K562 (cell line): ENCODE results near the gene GCH1. TPM values are rescaled to one million over a fixed set of nuclear protein-coding genes. Genes with fewer than 3 reads are reported as not detected.

Experiments used
- ATAC-seq: fragments of 200-7000 bp; cut with Tn5 transposase; 3 replicates; pipeline ENCODE4 v1.9.1; 2020; ENCODE audit warnings: moderate library complexity
- BruUV-seq: library from RNA; stranded (reverse); fragments of 400-500 nt; replicated peaks from 2 replicates; lab custom pipeline; 2021; lab: Mats Ljungman, UMichigan
- CTCF ChIA-PET: fragments of 300-600 bp; formaldehyde crosslinking; extraction: SDS; loops from one replicate; lab custom pipeline; 2021; ENCODE audit warnings: low intra/inter-chr PET ratio; lab: Yijun Ruan, JAX
- POLR2A ChIA-PET: fragments of 300-600, 350-650 bp; sonication (Branson Sonifier 250); formaldehyde crosslinking; extraction: SDS; loops from one replicate; lab custom pipeline; 2021; ENCODE audit warnings: antibody characterized with exemption, inconsistent platforms; lab: Yijun Ruan, JAX
- DNase-seq, 4 experiments: peaks; one replicate each; pipeline versions ENCODE4 v3.0.0 to v3.0.0-alpha.2; 2011 to 2018; ENCODE audit warnings: low spot score in 3 of 4, mixed read lengths in 3 of 4; ENCODE audit errors: extremely low read depth in 1 of 4
- FAIRE-seq: peaks from 2 replicates; lab custom pipeline; 2011; peaks lifted over from hg19 to GRCh38; lab: Jason Lieb, UNC
- H2AFZ ChIP-seq: 2 replicates; pipeline ENCODE4 v1.6.0; 2011; ENCODE audit warnings: low read depth, low read length, control low read depth, inconsistent platforms
- H3K27ac ChIP-seq: fragments of 200-600 bp; 3 replicates; pipeline ENCODE4 v1.8.0; 2011; ENCODE audit warnings: low read depth, mild to moderate bottlenecking, control low read depth, inconsistent platforms, low read length, moderate library complexity, mixed read lengths; ENCODE audit errors: extremely low read depth
- H3K27me3 ChIP-seq, 2 experiments: fragments of 300-600 bp in 1 of 2; 2 replicates in 1 of 2; 3 replicates in 1 of 2; pipeline versions ENCODE4 v1.6.0 to v1.8.0; 2011; ENCODE audit warnings: inconsistent platforms in 2 of 2, low read length in 2 of 2, mild to moderate bottlenecking in 1 of 2, mixed read lengths in 1 of 2, moderate library complexity in 1 of 2; ENCODE audit not compliant: control insufficient read depth in 2 of 2, insufficient read depth in 2 of 2
- H3K36me3 ChIP-seq: fragments of 300-600 bp; 3 replicates; pipeline ENCODE4 v1.8.0; 2011; ENCODE audit warnings: mild to moderate bottlenecking, low read length, inconsistent platforms; ENCODE audit not compliant: control insufficient read depth, insufficient read depth
- H3K4me1 ChIP-seq, 2 experiments: fragments of 200-600 bp in 1 of 2; replicated peaks in 1 of 2; 2 replicates in 1 of 2; 3 replicates in 1 of 2; pipeline versions ENCODE4 v1.5.1 to v1.8.0; 2011; ENCODE audit warnings: inconsistent platforms in 2 of 2, low read length in 2 of 2, mild to moderate bottlenecking in 1 of 2, mixed read lengths in 1 of 2, moderate library complexity in 1 of 2; ENCODE audit not compliant: control insufficient read depth in 2 of 2, insufficient read depth in 2 of 2
- H3K4me2 ChIP-seq: 2 replicates; pipeline ENCODE4 v1.6.1; 2011; ENCODE audit warnings: low read length, control low read depth, inconsistent platforms, mixed read lengths; ENCODE audit not compliant: insufficient read depth
- H3K4me3 ChIP-seq: fragments of 200-600 bp; sonication (generic), shearing (Covaris generic); 2 replicates; pipeline ENCODE4 v1.5.1; 2016; ENCODE audit warnings: control low read depth, inconsistent platforms
- H3K79me2 ChIP-seq: fragments of 200-600 bp; 3 replicates; pipeline ENCODE4 v1.8.0; 2011; ENCODE audit warnings: low read length, inconsistent platforms; ENCODE audit not compliant: control insufficient read depth, insufficient read depth
- H3K9ac ChIP-seq, 2 experiments: 2 replicates each; pipeline versions ENCODE4 v1.6.0 to v1.6.1; 2011; ENCODE audit warnings: low read depth in 2 of 2, low read length in 2 of 2, control low read depth in 1 of 2, inconsistent platforms in 1 of 2, mild to moderate bottlenecking in 1 of 2, mixed read lengths in 1 of 2; ENCODE audit not compliant: insufficient read depth in 1 of 2
- H3K9me1 ChIP-seq: one replicate; pipeline ENCODE4 v1.6.0; 2011; ENCODE audit warnings: inconsistent platforms, mild to moderate bottlenecking, low read length, moderate library complexity; ENCODE audit not compliant: control insufficient read depth, insufficient read depth
- H3K9me3 ChIP-seq: replicated peaks from 2 replicates; pipeline ENCODE4 v1.5.1; 2011; ENCODE audit warnings: low read depth, low read length, inconsistent platforms; ENCODE audit not compliant: control insufficient read depth, insufficient read depth
- H4K20me1 ChIP-seq: replicated peaks from 2 replicates; pipeline ENCODE4 v1.6.1; 2011; ENCODE audit warnings: low read length, inconsistent platforms, mixed read lengths; ENCODE audit not compliant: control insufficient read depth, insufficient read depth
- CHCHD3 ChIP-seq: fragments of 250-450 bp; sonication (Bioruptor Pico); IDR thresholded peaks from 2 replicates; pipeline ENCODE4 v2.1.2; 2022; ENCODE audit warnings: mild to moderate bottlenecking
- DPF2 ChIP-seq: fragments of 450-650 bp; IDR thresholded peaks from 2 replicates; pipeline ENCODE4 v1.6.1; 2016
- HOXB6 ChIP-seq: fragments of 250-450 bp; sonication (Bioruptor Pico); IDR thresholded peaks from 2 replicates; pipeline ENCODE4 v1.5.1; 2022; ENCODE audit warnings: mild to moderate bottlenecking, borderline replicate concordance
- KHSRP ChIP-seq: fragments of 450-650 bp; IDR thresholded peaks from 2 replicates; pipeline ENCODE4 v1.6.1; 2017
- MAFK ChIP-seq: IDR thresholded peaks from 2 replicates; pipeline ENCODE4 v1.6.1; 2011; ENCODE audit warnings: low read length, improper control_type of control experiment
- MCM2 ChIP-seq: fragments of 450-650 bp; IDR thresholded peaks from 2 replicates; pipeline ENCODE4 v1.6.1; 2017; ENCODE audit warnings: low read depth, mild to moderate bottlenecking
- MEIS2 ChIP-seq: fragments of 450-650 bp; IDR thresholded peaks from 2 replicates; pipeline ENCODE4 v1.6.1; 2014; ENCODE audit warnings: mild to moderate bottlenecking; ENCODE audit not compliant: partially characterized antibody
- WGBS: fragments of 100-300 bp; shearing (Covaris generic); methylation state at CpG from one replicate; pipeline ENCODE4 v1.1.6; 2016; ENCODE audit warnings: low coverage, mixed read lengths; ENCODE audit not compliant: insufficient coverage; ENCODE audit errors: missing lambda C conversion rate; 5-methylcytosine and 5-hydroxymethylcytosine counted together
- in situ Hi-C: fragments of 300-500 bp; cut with MboI; formaldehyde crosslinking; loops from 4 replicates; pipeline ENCODE4 v1.15.0; 2018; ENCODE audit warnings: inconsistent platforms, mixed read lengths
- intact Hi-C: fragments of 100-400 bp; cut with micrococcal nuclease; formaldehyde crosslinking; loops from 2 replicates; pipeline ENCODE4 v1.14.2; 2022
- polyA plus RNA-seq, 8 experiments: library from polyadenylated mRNA; depleted of rRNA in 4 of 8; stranded (reverse) in 5 of 8; unstranded in 3 of 8; fragments of >200 nt; fragmentation: Nextera tagmentation in 2 of 8; fragmentation: Illumina TruSeq in 1 of 8; extraction: Ambion mirVana in 2 of 8; extraction: Trizol in 1 of 8; gene quantifications; 2 replicates each; pipeline versions ENCODE4 v1.2.1 to v1.2.3, GENCODE V29; 2011 to 2014; ENCODE audit warnings: inconsistent platforms in 1 of 8, missing spikeins in 1 of 8
- total RNA-seq, 7 experiments: library from RNA; depleted of rRNA in 6 of 7; stranded (reverse); fragments of >200 nt in 6 of 7; fragmentation: Illumina TruSeq in 2 of 7; extraction: Trizol in 2 of 7; gene quantifications; 2 replicates each; pipeline versions ENCODE4 v1.2.1 to v1.2.3, GENCODE V29; 2011 to 2021; ENCODE audit warnings: low replicate concordance in 1 of 7
- TF ChIP-seq, protein P1 (sequence below): fragments of 250-450 bp; sonication (Bioruptor Pico); IDR thresholded peaks from 2 replicates; pipeline ENCODE4 v1.8.0; 2021; ENCODE audit warnings: moderate library complexity, mild to moderate bottlenecking, inconsistent platforms
- TF ChIP-seq, protein P2 (sequence below): IDR thresholded peaks from 2 replicates; pipeline ENCODE4 v1.6.1; 2011; ENCODE audit warnings: borderline replicate concordance, low read depth, mild to moderate bottlenecking, moderate library complexity, low read length; ENCODE audit not compliant: insufficient read depth, poor library complexity, severe bottlenecking
- TF ChIP-seq, protein P3 (sequence below): fragments of 250-450 bp; sonication (Bioruptor Pico); IDR thresholded peaks from 2 replicates; pipeline ENCODE4 v1.5.0; 2021; ENCODE audit warnings: mild to moderate bottlenecking, borderline replicate concordance

Gene GCH1
- total and polyA plus RNA-seq, 9 of the 15 experiments (the other 6 are each of a cell fraction or from before 2014, with no cell fraction given) = 3.9 to 13.1 (median 6.5) TPM

DNA sequence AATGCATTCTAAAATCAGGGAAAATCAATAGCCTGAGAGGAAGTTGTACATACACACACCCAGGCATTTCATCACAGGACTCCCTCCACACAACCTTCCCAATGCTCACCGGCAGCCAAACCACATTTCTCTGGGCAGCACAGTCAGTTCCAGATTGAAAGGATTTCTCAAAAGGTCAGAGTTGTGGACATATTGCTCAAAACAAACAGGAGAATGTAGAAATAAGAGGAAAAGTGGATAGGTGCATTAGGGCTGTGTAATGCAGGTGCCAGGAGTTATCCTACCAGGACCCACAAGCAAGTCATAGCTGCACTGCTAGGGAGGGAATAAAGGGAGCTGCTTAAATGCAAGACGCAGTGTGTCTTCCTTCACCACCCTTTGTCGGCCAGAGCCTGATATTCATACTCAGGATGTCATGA, 62.9 kb downstream of the GCH1 start (continued):
- TF ChIP-seq, protein P1, sequence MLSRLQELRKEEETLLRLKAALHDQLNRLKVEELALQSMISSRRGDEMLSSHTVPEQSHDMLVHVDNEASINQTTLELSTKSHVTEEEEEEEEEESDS (CRISPR knock-in tag) = no peak
- TF ChIP-seq KHSRP (no peak), MAFK (no peak), HOXB6 (CRISPR knock-in tag) (no peak), MCM2 (no peak), MEIS2 (no peak), DPF2 (no peak)
- TF ChIP-seq, protein P2, sequence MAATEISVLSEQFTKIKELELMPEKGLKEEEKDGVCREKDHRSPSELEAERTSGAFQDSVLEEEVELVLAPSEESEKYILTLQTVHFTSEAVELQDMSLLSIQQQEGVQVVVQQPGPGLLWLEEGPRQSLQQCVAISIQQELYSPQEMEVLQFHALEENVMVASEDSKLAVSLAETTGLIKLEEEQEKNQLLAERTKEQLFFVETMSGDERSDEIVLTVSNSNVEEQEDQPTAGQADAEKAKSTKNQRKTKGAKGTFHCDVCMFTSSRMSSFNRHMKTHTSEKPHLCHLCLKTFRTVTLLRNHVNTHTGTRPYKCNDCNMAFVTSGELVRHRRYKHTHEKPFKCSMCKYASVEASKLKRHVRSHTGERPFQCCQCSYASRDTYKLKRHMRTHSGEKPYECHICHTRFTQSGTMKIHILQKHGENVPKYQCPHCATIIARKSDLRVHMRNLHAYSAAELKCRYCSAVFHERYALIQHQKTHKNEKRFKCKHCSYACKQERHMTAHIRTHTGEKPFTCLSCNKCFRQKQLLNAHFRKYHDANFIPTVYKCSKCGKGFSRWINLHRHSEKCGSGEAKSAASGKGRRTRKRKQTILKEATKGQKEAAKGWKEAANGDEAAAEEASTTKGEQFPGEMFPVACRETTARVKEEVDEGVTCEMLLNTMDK = no peak

DNA sequence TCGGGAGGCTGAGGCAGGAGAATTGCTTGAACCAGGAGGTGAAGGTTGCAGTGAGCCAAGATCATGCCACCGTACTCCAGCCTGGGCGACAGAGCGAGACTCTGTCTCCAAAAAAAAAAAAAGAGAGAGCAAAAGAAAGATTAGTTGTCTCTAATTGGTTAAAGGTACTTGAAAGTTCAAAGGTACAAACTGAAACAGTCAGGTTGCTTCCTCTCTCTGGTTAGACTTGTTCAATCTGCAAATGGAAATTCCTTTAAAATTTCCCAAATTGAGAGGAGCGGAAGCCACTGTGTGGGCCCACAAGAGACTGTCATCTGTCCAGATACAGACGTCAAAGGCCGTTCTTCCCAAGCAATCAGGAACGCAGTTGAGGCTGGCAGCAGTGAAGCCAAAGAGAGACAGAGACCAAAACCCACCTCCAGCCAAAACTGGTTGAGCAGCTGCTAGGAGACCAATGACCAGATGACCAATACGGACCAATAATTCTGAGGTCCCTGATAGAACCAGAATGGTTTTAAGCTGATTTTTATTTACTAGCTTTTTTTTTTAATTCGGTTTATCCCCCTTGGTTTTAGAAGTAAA, 63.6 kb downstream of the GCH1 start:
- FAIRE-seq (no peak), DNase-seq (no peak), ATAC-seq (no peak)
- Histone ChIP-seq H3K9me1 (no peaks in the 10 kb centered on the region), H3K4me1 (no peaks in the 10 kb centered on the region), H3K79me2 (no peaks in the 10 kb centered on the region), H2AFZ (no peak overlapping the region), H3K4me2 (no peak overlapping the region), H3K4me3 (no peak overlapping the region), H4K20me1 (no peaks in the 10 kb centered on the region), H3K27ac (no peak overlapping the region), H3K36me3 (no peaks in the 10 kb centered on the region), H3K9ac (no peak overlapping the region), H3K27me3 (peaks cover 0 to 3% of the 10 kb centered on the region in 2 experiments; a peak in 1 of 5 replicates), H3K9me3 (no peaks in the 10 kb centered on the region)
- BruUV-seq = no TSS peak
- ChIA-PET CTCF (no interaction called here), POLR2A (no interaction called here)
- in situ Hi-C loops = no loop called here
- TF ChIP-seq, protein P3, sequence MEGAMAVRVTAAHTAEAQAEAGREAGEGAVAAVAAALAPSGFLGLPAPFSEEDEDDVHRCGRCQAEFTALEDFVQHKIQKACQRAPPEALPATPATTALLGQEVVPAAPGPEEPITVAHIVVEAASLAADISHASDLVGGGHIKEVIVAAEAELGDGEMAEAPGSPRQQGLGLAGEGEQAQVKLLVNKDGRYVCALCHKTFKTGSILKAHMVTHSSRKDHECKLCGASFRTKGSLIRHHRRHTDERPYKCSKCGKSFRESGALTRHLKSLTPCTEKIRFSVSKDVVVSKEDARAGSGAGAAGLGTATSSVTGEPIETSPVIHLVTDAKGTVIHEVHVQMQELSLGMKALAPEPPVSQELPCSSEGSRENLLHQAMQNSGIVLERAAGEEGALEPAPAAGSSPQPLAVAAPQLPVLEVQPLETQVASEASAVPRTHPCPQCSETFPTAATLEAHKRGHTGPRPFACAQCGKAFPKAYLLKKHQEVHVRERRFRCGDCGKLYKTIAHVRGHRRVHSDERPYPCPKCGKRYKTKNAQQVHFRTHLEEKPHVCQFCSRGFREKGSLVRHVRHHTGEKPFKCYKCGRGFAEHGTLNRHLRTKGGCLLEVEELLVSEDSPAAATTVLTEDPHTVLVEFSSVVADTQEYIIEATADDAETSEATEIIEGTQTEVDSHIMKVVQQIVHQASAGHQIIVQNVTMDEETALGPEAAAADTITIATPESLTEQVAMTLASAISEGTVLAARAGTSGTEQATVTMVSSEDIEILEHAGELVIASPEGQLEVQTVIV (CRISPR knock-in tag) = no peak
- TF ChIP-seq CHCHD3 = no peak
- WGBS = 37% methylated on average over 8 of the region's 10 CpGs
- intact Hi-C loops = no loop called here
